Right atrium auricular region (tissue), 2 donors: ENCODE results near the gene CES2. TPM values are rescaled to one million over a fixed set of nuclear protein-coding genes. Genes with fewer than 3 reads are reported as not detected.
"Not testable (repeated sequence)": the region's sequence is repeated elsewhere in the genome, so short reads cannot be mapped to it uniquely, and the experiment has no call there.

Source experiments
- DNase-seq: peaks from one replicate; pipeline ENCODE4 v3.0.0-alpha.2; 2019; ENCODE audit warnings: low spot score
- H3K27ac ChIP-seq, 2 donors: fragments of 200-600 bp; sonication (generic); 1 replicate in 1 of 2; 2 replicates in 1 of 2; pipeline ENCODE4 v1.5.1; 2016 to 2019
- H3K27me3 ChIP-seq, 2 donors: fragments of 200-600 bp; sonication (generic); one replicate each; pipeline versions ENCODE4 v1.5.1 to v1.6.0; 2017 to 2019
- H3K36me3 ChIP-seq: fragments of 200-600 bp; sonication (generic); one replicate; pipeline ENCODE4 v1.5.1; 2016
- H3K4me1 ChIP-seq, 2 donors: fragments of 200-600 bp; sonication (generic); one replicate each; pipeline versions ENCODE4 v1.5.1 to v1.6.0; 2017 to 2019
- H3K4me3 ChIP-seq, 2 donors: fragments of 200-600 bp; sonication (generic); 1 replicate in 1 of 2; 2 replicates in 1 of 2; pipeline ENCODE4 v1.5.1; 2017 to 2019; ENCODE audit warnings: mild to moderate bottlenecking in 1 of 2, moderate library complexity in 1 of 2
- H3K9me3 ChIP-seq, 2 donors: fragments of 200-600 bp; sonication (generic); one replicate each; pipeline ENCODE4 v1.5.1; 2019
- total RNA-seq, 2 donors: library from RNA; depleted of rRNA; stranded (reverse); fragments of >200 nt; gene quantifications; one replicate each; pipeline ENCODE4 v1.1.0, GENCODE V29; 2016
- TF ChIP-seq, protein P1 (sequence below), 2 donors: fragments of 200-600 bp; sonication (generic); IDR thresholded peaks; one replicate each; pipeline ENCODE4 v1.5.1; 2019; ENCODE audit warnings: antibody characterized with exemption in 2 of 2

Gene CES2
- total RNA-seq, 2 donors from 2014 or later, result 33.1 to 51.4 TPM

DNA sequence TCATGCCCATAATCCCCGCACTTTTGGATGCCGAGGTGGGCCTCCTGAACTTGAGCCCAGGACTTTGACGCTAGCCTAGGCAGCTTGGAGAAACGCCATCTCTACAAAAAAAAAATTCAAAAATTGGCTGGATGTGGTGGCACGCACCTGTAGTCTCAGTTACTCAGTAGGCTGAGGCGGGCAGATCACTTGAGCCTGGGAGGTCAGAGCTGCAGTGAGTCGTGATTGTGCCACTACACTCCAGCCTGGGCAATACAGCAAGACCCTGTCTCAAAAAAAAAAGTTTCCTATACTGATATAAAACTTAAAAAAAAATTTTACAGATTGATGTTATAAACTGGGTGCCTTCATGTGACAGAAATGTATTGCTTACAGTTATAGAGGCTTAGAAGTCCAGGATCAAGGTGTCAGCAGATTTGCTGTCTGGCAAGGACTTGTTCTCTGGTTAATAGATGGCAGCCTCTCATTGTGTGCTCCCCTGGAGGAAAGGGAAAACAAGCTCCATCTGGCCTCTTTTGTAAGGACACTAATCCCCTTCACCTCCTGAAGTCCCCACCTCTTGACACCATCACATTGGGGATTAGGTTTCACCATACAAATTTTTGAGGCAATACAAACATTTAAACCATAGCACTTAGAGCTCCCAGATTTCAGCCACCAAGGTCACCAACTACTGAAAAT lies 17.3 kb downstream of the CES2 start:
- no peaks in the 10 kb centered on the region for H3K27me3 ChIP-seq
- H3K9me3 ChIP-seq, result no peaks in the 10 kb centered on the region
- no peak overlapping the region for H3K4me3 ChIP-seq
- TF ChIP-seq, protein P1, sequence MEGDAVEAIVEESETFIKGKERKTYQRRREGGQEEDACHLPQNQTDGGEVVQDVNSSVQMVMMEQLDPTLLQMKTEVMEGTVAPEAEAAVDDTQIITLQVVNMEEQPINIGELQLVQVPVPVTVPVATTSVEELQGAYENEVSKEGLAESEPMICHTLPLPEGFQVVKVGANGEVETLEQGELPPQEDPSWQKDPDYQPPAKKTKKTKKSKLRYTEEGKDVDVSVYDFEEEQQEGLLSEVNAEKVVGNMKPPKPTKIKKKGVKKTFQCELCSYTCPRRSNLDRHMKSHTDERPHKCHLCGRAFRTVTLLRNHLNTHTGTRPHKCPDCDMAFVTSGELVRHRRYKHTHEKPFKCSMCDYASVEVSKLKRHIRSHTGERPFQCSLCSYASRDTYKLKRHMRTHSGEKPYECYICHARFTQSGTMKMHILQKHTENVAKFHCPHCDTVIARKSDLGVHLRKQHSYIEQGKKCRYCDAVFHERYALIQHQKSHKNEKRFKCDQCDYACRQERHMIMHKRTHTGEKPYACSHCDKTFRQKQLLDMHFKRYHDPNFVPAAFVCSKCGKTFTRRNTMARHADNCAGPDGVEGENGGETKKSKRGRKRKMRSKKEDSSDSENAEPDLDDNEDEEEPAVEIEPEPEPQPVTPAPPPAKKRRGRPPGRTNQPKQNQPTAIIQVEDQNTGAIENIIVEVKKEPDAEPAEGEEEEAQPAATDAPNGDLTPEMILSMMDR (IDR thresholded peaks at IDR 0.05), result no peak
- H3K36me3 ChIP-seq, result no peaks in the 10 kb centered on the region
- H3K4me1 ChIP-seq, result peaks cover 0 to 13% of the 10 kb centered on the region in 2 donors
- H3K27ac ChIP-seq, result no peak overlapping the region
- no peak for DNase-seq

DNA sequence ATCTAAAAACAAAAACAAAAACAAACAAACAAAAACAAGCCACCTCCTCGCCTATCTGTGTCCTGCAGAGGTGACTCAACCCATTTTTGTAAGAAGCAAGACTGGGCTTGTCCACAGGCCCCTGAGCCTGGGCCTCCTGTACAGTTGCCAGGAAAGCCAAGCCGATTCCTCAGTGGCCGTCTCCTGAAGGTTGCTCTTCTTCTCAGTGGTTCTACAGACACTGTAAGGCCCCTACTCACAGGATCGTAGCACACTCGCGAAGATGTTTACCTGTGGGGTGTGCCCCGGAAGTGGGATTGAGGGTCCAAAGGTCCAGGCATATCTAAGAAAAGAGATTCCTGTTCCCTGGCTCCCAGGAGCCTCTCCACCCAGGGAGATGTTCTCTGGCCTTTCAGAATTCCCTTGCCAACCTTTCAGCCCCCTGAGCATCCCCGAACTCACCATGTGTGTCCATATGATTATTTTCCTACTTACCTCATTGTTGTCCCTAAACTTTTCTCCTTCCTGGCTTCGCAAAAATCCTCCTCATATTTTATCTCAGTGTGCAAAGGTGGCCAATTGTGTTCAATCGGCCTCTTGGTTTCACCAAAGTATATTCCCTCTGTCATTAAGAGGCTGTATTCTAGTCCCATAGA lies 18.3 kb downstream of the CES2 start:
- no peaks in the 10 kb centered on the region for H3K27me3 ChIP-seq
- no peak overlapping the region for H3K4me3 ChIP-seq
- H3K9me3 ChIP-seq, result no peaks in the 10 kb centered on the region
- no peak overlapping the region for H3K27ac ChIP-seq
- no peaks in the 10 kb centered on the region for H3K36me3 ChIP-seq
- TF ChIP-seq, protein P1 (IDR thresholded peaks at IDR 0.05), result no peak
- DNase-seq, result no peak
- H3K4me1 ChIP-seq, result peaks cover 0 to 7% of the 10 kb centered on the region in 2 donors

DNA sequence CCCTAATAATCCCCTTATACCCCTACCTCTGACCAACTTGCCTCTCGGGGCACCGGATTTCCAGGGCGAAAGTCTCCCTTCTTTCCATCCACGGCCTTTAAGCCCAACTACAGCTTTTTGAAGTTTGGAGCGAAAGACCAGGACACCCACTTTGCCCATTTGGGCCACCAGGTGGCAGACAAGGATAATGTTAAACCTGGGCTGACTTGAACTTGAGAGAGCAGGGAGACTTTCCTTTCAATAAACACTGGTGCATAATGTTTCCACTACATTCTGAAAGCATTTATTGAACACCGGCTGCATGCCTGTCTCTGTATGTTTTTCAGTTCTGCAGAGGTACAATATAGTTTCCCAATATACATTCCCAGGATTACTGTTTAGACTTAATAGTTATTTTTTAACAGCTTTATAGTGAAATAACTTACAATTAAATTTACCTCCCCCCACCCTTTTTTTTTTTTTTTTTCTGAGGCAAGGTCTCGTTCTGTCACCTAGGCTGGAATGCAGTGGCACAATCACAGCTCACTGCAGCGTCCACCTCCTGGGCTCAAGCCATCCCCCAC lies 18.9 kb downstream of the CES2 start:
- H3K4me1 ChIP-seq, result peaks cover 0 to under 1% of the 10 kb centered on the region in 2 donors
- no peaks in the 10 kb centered on the region for H3K27me3 ChIP-seq
- TF ChIP-seq, protein P1 (IDR thresholded peaks at IDR 0.05), result peak; percentile 30 to 82
- no peaks in the 10 kb centered on the region for H3K36me3 ChIP-seq
- peak; percentile 77 for DNase-seq
- H3K27ac ChIP-seq, result no peak overlapping the region
- H3K9me3 ChIP-seq, result no peaks in the 10 kb centered on the region
- H3K4me3 ChIP-seq, result no peak overlapping the region

DNA sequence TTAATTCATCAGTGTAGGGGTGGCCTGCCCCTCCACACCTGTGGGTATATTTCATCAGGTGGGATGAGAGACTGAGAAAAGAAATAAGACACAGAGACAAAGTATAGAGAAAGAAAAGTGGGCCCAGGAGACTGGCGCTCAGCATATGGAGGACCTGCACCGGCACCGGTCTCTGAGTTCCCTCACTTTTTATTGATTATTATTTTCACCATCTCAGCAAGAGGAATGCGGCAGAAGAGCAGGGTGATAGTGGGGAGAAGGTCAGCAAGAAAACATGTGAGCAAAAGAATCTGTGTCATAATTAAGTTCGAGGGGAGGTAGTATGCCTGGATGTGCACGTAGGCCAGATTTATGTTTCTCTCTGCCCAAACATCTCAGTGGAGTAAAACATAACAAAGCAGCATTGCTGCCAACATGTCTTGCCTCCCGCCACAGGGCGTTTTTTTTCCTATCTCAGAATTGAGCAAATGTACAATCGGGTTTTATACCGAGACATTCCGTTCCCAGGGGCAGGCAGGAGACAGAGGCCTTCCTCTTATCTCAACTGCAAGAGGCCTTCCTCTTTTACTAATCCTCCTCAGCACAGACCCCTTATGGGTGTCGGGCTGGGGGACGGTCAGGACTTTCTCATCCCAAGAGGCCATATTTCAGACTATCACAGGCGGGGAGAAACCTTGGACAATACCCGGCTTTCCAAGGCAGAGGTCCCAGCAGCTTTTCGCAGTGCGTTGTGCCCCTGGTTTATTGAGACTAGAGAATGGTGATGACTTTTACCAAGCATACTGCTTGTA lies 20.2 kb downstream of the CES2 start:
- not testable (repeated sequence) for H3K4me3 ChIP-seq, H3K36me3 ChIP-seq, H3K9me3 ChIP-seq, H3K27me3 ChIP-seq, H3K27ac ChIP-seq, H3K4me1 ChIP-seq, DNase-seq

DNA sequence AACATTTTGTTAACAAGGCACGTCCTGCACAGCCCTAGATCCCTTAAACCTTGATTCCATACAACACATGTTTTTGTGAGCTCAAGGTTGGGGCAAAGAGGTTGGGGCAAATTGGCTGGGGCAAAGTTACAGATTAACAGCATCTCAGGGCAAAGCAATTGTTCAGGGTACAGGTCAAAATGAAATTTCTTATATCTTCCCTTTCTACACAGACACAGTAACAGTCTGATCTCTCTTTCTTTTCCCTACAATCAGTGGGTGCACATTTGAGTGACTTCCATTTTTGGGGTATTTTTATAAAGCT lies 20.8 kb downstream of the CES2 start:
- H3K27ac ChIP-seq, H3K36me3 ChIP-seq, DNase-seq, H3K4me3 ChIP-seq, H3K4me1 ChIP-seq, H3K27me3 ChIP-seq, H3K9me3 ChIP-seq: not testable (repeated sequence)

DNA sequence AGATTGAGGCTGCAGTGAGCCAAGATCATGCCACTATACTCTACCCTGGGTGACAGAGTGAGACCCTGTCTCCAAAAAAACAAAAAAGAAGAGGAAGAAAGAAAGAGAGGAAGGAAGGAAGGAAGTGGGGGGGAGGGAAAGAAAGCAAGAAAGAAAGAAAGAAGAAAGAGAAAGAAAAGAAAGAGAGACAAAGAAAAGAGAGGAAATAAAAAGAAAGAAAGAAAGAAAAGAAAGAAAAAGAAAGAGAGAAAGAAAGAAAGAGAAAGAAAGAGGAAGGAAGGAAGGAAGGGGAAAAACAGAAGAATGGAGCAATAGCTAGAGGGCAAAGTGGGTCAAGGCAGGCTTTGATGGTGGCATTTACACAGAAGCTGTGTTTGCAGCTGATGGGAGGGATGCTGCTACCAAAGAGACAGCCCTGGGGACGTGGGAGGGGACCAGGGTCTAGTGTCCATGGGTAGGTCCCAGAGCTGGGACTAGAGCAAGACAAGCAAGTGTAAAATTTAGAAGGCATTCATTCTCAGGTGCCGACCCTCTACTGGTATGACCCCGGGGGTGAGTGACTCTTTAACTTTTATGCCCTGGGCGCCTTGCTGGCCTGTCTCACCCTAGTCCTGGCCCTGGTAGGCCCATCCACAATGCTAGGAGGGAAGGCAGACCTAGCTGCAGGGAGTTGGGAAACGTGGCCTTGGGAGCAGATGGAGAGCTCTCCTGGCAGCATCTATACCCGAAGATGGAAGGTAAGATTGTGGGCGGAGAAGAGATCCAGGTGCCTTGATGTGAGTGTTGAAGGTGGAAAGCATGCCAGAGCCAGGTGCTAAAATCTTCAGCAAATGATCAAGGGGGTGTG lies 23.8 kb downstream of the CES2 start:
- Histone ChIP-seq H3K36me3 (no peaks in the 10 kb centered on the region), H3K9me3 (no peaks in the 10 kb centered on the region), H3K4me3 (no peak overlapping the region), H3K27ac (no peak overlapping the region), H3K4me1 (no peaks in the 10 kb centered on the region), H3K27me3 (no peaks in the 10 kb centered on the region)
- DNase-seq, result no peak
- TF ChIP-seq, protein P1 (IDR thresholded peaks at IDR 0.05), result no peak
